ENCODE results near the gene ADARB1.

The ADARB1 gene

DNA sequence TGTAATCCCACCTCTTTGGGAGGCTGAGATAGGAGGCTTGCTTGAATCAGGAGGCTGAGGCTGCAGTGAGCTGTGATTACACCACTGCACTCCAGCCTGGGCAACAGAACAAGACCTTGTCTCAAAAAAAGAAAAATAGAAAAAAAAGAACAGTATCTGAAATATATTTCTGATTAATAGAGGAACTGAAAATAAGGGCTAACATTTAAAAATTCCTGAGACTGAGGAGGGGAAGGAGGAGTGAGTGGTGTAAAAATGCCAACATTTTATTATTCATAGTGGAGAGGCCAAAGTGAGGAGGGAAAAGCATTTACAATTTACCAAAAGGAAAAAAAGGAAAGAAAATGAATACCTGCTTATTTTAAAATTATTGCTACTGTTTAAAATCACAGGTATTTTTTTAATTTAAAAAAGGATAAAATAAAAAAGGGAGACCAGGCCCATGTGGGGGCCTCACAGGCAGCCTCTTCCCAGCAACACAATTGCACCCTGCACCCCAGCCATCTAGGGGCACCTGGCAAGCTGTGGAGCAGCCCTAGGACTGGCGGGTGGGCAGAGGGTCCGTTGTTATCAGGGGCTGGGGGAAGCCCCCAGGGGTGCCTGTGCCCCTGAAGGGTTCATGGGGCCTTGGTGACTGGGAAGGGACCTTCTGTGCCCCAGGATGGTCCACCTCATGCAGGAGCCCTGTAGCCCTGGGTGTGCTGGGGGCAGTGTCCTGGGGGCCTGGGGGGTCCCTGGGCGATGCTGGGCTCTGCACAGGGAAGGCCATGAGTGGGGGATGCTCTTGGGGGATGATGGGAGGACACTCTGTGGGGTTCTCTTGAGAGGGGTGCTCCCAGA is 34.8 kb upstream of the ADARB1 start:
- no peak for DNase-seq

DNA sequence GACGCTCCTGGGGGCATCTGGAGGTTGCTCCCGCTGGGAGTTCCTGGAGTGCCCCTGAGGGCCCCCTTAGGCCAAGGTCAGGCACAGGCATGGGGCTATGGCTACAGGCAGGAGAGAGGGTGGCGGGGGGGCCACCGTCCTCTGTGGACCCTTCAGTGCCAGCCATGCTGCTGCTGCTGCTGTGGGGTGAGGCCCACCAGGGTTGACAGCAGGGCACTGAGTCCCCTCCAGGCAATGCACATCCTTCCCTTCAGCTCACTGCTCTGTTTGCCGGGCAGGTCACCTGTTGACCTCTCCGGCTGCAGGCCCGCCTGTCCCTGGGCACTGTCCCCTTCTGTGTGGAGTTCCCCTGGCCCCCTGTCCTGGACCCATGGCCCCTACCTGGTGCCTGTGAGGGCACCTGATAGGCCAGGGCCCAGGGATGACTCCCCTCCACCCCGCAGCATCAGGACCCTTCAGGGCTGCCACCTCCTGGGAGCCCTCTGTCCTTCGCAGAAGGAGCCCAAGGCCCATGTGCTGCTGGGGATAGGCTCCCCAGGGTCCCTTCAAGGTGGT is 34.1 kb upstream of the ADARB1 start:
- no peak for DNase-seq

DNA sequence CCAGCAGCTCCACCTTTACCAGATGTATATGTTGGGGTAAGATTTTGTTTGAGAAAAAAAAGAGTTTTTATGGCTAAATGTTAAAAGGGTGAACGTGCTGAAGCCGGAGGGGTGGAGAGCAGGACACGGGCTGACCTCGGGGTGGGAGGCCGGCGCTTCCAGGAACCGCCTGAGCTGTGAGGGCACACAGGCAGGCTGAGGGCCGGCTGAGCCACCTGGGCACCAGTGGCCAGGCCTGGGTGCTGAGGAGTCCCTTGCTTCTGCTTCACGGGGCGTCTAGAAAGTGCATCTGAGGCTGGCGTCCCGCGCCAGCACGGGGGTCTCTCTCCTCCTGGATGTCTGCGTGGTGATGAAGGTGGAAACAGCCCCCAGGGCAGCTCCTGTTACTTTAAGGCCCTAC is 33.6 kb upstream of the ADARB1 start:
- DNase-seq: no peak

DNA sequence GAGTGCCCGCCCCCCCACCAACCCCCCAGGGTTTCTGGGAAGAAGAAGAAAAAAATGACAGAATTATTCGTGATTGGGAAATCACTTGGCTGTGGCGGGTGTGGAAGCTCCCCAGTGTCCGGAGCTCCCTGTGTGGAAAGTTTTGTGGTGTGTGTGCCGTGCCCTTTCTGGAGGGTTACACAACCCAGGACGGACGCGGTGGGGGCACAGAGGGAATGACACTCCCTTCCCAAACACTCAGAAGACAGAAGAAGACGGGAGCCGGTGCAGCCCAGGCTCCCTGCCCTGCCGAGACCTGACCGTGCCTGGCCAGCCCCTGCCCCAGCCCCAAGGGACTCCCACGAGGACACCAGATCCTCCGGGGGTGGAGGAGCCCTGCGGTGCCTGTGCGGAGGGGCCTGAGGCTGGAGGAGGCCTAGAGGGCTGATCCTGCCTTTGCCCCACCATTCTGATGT is 33.0 kb upstream of the ADARB1 start:
- DNase-seq: no peak

DNA sequence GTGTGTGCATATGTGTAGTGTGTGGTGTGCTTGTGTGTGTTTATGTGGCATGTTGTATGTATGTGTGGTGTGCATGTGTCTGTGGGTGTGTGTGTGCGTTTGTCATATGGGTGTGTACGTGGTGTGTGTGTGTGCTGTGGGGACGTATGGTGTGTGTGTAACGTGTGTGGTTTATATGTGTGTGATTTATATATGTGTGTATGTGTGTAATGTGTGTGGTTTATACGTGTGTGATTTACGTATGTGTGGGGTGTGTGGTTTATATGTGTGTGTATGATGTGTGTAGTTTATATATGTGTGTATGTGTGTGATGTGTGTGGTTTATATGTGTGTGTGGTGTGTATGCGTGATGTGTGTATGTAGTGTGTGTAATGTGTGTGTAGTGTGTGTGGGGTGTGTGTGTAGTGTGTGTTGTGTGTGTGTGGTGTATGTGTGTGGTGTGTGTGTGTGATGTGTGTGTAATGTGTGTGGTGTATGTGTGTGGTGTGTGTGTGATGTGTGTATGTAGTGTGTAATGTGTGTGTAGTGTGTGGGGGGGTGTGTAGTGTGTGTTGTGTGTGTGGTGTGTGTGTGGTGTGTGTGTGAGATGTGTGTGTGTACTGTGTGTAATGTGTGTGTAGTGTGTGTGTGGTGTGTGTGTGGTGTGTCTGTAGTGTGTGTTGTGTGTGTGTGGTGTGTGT is 32.3 kb upstream of the ADARB1 start:
- no peak for DNase-seq

DNA sequence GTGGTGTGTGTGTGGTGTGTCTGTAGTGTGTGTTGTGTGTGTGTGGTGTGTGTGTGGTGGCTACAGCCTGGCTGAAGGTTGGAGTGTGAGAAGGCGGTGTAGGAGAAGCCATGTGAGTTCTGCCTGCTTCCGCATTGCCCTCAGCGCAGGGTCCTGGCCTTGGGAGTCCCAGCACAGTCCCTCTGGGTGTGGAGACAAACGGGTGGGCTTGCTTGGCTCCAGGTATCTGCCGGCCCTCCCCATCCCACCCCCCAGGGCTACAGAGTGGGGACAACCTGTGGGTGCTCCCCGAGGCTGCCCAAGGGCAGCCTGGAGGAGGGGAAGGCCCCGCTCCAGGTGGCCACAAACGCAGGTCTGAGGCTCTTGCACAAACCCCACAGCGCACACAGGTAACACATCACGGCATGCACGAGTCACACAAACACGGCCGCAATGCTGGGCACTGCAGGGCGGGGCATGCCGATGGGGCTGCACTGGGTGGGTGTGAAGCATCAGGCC is 31.7 kb upstream of the ADARB1 start:
- DNase-seq: no peak

DNA sequence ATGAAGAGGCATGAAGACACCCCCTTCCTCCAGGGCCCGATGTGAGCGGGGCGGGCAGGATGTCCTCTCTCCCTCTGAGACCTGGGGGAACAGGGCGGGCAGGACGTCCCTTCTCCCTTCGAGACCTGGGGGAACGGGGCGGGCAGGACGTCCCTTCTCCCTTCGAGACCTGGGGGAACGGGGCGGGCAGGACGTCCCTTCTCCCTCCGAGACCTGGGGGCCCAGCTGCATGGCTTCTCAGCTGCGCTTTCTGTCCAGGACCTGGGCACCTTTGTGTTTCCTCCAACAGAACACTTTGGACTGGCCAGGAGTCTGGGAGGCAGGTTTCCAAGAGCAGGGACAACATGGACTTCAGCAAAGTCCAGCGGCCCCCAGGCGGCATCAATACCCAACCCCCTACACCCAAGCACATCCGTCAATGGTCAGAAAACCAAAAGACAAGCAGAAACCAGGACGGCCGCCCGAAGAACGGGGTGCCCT is 30.8 kb upstream of the ADARB1 start:
- DNase-seq: no peak

DNA sequence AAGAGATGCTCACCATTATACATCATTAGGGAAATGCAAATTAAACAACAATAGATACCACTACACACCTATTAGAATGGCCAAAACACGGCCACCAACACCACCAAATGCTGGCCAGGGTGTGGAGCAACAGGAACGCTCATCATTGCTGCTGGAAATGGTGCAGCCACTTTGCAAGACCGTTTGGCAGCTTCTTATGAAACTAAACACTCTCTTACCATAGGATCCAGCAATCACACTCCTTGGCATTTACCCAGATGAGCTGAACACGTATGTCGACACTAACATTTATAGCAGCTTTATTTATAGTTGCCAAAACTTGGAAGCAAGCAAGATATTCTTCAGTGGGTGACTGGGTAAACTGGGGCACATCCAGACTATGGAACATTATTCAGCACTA is 28.9 kb upstream of the ADARB1 start:
- no peak for DNase-seq

DNA sequence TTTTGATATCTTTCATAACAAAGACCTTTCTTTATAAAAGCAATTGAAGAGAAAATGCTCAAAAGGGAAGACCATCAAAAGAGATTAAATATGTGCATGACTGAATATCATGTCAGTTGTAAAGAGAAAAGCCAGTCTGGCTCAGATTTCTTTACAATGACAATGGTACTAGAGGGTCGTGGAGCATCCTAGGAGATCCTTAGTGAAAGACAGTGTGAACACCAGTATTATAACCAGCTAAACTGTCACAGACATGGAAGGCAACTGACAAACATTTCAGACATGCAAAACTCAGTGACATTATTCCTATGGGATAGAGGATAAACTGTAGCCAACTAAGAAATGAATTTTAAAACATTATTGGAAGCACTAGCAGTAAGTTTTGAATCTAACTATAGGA is 27.1 kb upstream of the ADARB1 start:
- no peak for DNase-seq

DNA sequence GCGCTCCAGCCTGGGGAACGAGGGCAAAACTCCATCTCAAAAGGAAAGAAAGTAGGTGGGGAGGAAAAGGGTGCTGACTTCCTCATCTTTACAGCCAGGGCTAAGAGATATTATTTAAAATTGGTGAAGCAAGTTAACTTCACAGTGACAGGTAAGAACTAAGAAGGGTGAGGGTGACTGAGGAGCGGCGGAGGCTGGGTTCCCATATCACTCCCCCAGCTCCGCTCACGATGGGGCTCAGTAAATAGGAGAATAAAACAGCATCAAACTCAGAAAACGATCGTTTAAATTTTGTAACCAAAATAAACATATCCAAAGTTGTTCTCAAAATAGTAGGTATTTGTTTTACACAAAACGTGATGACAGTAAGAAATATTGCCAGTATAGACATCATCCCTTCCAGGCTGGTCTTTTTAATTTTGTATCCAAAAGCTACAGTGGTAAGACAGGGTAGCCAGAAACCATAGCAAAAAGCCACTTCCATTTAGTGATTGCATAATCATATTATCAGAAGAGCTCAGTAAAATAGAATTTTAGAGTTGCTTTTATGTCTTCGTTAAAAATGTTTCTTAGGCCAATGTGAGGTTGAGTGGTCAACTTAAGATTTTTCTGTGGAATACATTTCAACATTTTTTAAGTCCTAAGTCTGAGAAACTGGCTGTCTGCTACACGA is 26.2 kb upstream of the ADARB1 start:
- DNase-seq: no peak

DNA sequence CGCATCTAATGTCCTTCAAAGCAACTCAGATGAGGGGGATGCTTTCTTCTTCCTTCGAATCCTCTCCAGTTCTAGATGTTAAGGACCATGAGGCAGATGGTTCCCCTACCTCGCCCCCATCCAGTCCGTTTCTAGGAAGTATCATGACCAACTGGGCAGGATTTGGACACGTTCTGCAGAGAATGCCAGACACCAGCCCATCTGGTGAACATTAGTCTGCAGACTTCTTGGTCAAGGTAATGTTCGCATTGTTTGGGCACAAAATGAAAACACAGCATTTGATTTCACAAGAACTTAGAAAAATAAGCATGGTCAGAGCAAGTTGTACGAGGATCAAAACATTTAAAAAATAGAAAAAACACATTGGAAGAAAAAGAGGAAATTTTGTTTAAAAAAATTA is 25.4 kb upstream of the ADARB1 start:
- DNase-seq: no peak

DNA sequence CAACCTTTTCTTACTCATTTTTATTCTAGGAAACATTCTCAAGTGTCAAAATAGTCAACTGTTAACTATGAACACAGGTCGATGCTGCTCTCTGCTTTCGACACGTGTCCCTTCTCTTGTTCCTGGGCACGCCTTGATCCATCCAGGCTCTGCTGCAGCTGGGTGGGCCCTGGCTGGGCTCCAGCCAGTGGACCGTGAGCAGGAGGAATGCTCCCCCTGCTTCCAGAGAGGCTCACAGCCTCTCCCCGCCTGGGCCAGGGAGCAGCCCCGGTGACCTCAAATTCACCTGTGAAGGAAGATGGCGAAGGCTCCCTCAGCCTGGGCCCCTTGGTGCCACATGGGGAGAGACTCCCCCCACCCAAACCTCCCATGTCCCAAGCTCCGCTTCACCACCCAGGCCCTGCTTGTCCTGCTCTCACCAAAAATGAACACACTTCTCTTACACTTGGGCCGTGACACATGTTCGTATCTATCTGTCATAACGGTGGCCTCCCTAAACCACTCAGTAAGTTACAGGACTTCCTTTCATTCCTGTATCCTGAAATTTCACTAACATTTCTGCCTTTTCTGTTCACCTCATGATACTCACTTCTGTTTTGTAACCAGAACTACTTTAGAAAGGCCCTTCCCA is 24.6 kb upstream of the ADARB1 start:
- DNase-seq: no peak

DNA sequence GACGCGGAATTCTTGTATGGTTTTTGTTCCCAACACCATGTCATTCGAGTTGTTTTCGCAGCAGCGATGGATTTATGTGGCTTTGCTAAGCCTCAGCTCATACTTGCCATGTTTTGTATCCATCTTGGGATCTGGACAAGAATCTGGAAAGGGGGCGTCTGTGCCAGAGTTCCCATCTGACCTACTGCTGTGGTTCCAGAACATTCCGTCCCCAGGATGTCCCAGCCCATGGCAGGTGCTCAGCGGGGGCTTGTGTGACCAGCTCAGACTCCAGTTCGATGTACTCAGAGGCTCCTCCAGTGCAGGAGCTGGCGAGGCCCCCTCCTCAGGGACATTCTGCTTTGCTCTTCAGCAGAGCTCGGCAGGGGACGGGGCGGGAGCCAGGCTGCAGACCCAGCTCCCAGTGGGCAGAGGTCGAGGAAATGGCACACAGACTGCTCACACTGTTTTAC is 24.0 kb upstream of the ADARB1 start:
- no peak for DNase-seq

DNA sequence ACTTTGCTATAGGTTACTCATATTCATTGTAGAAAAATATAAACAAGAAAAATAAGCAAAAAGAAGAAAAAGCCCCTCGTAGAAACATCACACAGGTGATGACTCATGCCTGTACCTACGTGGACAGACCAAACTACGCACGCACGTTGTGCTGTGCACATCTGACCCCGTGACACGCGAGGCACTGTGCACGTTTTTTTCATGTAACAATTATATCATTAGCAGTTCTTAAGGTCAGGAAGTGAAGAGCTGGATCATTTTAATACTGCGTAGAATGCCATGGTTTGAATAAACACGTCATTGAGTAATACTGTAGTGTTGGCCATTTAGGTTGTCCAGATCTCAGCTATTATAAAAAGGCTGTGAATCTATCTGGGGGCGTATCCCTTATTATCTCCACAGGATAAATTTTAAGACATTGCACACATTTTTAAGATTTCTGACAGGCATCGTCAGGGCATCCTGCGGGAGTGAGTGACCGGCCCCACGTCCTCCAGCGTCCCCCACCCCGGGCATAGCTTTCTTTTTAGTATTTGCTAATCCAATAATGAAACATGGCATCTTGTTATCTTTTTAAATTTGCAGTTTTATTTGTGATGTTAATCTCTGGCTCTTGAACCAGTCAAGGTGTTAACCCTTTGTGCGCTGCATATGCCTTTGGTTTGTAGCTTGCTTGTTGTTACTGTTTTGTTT is 23.4 kb upstream of the ADARB1 start:
- DNase-seq: no peak

DNA sequence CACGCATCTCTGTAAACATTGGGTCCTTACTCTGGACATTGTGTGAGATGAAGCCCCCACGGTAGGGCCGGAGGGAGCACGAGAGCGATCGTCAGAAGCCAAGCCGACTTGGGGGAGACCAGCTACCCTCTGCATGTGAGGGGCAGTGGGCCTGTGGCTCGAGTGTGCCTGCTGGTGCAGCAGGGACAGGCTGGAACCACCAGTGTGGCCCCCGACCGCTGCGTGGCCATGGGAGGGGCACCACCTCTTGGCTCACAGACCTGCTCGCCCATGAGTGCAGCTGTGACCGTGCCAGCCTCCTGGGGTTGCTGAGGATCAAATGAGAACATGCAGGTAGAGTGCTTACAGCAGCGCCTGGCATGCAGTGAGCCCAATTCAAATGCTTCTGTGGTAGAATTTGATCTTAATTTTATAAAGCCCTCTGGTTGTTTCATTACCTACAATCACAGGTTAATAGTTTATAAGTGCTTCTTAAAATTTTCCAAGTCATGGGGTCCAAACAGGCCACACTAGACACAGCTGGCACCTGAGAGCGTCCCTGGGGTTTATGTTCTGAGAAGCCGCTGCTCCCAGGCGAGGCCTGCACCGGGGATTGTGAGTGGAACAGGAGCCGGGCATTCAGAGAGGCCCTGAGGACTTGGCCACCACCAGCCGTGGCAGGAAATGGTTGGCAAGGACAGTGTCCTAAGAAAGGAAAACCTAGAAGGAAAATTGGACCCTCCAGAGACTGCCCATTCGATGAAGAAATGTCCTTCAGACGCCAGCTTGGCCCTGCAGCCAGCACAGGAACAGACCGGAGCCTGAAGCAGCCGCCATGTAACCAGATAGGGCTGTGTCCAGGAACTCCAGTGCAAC is 22.6 kb upstream of the ADARB1 start:
- no peak for DNase-seq

DNA sequence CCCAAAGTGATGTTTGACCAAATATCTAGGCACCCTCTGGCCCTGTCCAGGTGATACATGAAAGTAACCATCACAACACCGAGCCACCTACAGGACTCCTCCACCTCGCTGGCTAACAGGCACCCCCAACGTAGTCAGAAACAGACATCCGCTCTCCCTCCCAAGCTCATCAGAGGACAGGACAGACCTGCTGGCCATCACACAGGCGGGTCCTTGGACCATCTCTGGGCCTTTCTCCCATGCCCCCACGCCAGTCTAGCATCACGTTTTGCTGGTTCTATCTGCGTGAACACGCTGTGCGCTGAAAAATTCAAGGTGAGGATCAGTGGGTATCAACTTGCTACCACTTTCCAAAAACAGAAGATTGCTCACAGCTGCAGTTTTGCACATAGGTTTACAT is 21.4 kb upstream of the ADARB1 start:
- DNase-seq: no peak

DNA sequence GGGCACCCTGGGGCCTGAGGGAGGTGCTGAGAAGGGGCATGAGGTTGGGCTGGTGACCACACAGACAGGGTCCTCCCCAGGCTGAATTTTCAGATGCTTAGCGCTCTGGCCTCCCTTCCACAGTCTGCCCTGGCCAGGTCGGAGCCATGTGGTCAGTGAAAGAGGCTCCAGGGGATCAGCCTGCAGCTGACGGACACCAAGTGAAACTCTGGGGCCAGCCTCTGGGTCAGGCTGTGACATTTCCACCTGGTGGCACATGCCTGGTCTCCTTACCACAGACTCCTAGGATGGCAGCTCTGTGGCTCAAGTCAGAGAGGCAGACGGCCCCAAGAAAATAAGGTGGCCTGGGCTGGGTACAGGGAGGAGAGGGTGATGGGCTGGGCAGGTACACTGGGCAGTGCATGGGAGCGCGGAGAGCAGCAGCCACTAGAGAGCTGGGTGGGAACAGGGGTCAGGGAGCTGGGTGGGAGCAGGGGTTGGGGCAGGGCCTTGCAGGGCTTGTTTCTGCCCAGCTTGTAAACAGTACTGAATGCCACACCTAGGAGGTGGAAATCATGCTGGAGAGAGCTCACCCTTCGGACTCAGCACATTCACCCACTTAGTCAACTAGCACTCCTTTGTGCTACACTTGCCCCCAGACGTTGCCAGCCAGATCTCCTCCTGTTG is 20.7 kb upstream of the ADARB1 start:
- DNase-seq: no peak

DNA sequence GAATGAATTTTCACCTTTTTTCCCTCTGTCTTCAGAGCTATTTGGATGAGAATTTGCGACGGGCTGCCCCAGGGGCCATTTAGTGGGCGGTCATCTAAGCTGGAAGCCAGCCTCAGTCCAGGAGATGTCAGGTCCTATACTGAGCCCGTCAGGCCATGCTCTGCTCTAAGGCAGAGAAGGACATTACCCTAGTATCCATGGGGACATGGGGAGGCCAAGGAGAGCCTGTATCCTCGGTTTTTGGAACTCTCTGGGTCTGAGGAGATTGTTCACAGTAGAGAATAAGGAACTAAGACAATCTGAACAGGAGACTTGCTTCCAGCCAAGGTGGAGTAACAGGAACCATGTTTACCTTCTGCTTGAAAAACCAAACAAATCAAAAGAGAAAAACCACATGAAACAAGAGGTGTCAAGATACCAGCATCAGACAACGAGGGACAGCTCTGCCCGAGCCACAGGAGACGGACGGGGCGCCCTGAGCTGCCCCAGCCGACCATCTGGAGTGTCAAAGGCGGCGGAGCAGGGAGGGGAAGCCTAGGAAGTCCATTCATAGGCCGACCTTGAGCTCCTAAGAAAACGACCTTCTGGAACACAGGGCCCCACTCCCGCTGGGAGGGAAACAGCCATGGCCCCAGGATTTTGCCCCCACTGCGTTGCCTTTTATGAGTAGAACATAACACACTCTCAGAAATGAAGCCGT is 20.0 kb upstream of the ADARB1 start:
- no peak for DNase-seq

DNA sequence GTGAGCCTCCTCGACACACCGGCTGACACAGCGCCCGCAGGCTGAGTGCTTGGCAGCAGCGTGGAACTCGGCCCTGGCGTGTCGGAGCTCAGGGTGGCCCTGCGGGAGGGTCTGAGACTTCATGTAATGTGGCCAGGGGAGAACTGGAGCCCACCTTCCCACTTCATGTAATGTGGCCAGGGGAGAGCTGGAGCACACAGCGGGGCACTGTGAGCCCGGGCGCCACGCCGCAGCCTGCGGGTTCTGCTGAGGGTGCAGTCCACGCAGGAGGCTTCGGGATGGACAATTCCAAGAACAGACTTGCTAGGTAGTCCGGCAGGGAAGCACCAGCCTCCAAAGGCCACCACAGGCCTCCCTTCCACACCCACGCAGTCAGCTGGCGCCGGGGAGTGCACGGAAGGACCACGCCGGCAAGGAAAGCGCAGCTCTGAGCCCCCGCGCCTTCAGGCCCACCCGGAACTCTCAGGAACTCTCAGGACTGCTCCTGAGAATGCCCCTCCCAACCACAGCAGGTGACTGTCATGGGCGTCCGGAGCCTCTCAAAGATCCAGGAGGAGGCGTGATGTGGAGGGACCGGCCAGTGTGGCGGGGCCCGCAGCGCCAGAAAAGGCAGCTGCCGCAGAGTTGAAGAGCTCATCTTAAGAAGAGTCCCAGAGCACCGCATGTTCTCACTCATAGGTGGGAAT is 19.3 kb upstream of the ADARB1 start:
- no peak for DNase-seq
